Epithelial cell of proximal tubule (primary cell): Measurements from ENCODE around the gene HTR1E. TPM values are rescaled to one million over a fixed set of nuclear protein-coding genes. Genes with fewer than 3 reads are reported as not detected.
A peak's percentile ranks its signal among the peaks of the same experiment; 100 is the strongest.

Experiments
- DNase-seq: peaks from one replicate; pipeline ENCODE4 v3.0.0-alpha.2; 2011; ENCODE audit warnings: low read depth
- H3K4me3 ChIP-seq: 2 replicates; pipeline ENCODE4 v1.5.1; 2011; ENCODE audit warnings: low read depth, mild to moderate bottlenecking, low read length
- total RNA-seq: library from RNA; depleted of rRNA; stranded (reverse); fragments of >200 nt; gene quantifications from 2 replicates; pipeline ENCODE4 v1.2.3, GENCODE V29; 2015
- TF ChIP-seq, protein P1 (sequence below): conservative IDR thresholded peaks from 2 replicates; pipeline ENCODE4 v1.5.1; 2012; ENCODE audit warnings: low read depth, mild to moderate bottlenecking, low read length

The HTR1E gene
- total RNA-seq, 1 donor from 2014 or later = not detected

DNA sequence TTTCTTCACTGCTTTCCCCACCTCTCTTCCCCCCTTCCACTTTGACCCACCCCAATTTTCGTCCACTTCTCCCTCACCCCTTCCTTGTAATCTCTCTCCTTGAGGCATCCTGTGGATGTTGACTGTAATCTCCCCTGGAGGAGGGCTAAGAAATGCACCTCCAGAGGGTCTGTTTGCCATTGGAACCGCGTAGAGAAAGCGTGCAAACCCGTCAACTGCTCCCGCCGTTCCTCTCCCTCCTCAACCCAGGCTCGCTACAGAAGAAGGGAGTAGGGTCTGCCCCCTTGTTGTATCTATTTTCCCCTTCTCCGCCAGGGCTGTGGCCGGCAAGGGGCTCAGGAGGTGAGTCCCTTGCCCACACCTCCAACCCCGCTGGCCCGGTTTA lies 502 bp upstream of the HTR1E start:
- TF ChIP-seq, protein P1, sequence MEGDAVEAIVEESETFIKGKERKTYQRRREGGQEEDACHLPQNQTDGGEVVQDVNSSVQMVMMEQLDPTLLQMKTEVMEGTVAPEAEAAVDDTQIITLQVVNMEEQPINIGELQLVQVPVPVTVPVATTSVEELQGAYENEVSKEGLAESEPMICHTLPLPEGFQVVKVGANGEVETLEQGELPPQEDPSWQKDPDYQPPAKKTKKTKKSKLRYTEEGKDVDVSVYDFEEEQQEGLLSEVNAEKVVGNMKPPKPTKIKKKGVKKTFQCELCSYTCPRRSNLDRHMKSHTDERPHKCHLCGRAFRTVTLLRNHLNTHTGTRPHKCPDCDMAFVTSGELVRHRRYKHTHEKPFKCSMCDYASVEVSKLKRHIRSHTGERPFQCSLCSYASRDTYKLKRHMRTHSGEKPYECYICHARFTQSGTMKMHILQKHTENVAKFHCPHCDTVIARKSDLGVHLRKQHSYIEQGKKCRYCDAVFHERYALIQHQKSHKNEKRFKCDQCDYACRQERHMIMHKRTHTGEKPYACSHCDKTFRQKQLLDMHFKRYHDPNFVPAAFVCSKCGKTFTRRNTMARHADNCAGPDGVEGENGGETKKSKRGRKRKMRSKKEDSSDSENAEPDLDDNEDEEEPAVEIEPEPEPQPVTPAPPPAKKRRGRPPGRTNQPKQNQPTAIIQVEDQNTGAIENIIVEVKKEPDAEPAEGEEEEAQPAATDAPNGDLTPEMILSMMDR = no peak
- no peak for DNase-seq
- H3K4me3 ChIP-seq = peak overlapping the region; percentile 40

DNA sequence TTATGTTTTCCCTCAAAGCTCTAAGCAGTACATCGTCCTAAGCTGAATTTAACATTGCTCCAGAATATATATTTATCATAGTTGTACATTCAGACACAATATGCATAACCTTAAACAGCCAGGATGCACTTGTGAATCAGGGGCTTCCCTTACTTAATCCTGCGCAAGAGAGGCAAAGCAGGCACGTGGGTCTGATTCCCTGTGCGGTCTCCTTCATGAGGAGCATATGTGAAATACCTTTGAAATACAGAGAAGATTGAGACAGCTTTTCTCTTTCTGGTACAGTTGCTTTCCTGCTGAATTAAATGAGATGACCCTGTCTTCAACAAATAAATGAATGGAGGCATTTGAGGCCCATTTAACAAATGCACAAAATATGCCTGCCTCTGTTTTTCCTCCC lies 1.5 kb downstream of the HTR1E start:
- no peak for DNase-seq
- TF ChIP-seq, protein P1 = no peak
- no peak overlapping the region for H3K4me3 ChIP-seq

DNA sequence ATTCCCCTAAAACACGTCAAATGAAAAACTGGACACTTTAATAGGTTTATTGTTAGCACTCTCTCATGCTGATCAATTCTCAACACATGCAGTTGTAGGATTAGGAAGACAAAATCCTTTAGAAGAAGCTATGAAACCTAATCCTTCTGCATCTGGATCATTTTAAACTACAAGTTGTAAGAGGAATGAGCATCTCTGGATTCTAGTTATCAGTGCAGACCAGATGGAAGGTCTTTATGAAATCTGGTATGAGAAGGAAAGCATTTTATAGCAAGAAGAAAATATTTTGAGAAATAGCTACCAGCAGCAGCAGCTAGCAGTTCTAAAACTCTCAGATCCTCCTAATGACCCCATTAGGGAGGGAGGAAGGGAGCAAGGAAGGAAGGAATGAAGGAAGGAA lies 4.1 kb downstream of the HTR1E start:
- TF ChIP-seq, protein P1 = no peak
- no peak overlapping the region for H3K4me3 ChIP-seq
- no peak for DNase-seq

DNA sequence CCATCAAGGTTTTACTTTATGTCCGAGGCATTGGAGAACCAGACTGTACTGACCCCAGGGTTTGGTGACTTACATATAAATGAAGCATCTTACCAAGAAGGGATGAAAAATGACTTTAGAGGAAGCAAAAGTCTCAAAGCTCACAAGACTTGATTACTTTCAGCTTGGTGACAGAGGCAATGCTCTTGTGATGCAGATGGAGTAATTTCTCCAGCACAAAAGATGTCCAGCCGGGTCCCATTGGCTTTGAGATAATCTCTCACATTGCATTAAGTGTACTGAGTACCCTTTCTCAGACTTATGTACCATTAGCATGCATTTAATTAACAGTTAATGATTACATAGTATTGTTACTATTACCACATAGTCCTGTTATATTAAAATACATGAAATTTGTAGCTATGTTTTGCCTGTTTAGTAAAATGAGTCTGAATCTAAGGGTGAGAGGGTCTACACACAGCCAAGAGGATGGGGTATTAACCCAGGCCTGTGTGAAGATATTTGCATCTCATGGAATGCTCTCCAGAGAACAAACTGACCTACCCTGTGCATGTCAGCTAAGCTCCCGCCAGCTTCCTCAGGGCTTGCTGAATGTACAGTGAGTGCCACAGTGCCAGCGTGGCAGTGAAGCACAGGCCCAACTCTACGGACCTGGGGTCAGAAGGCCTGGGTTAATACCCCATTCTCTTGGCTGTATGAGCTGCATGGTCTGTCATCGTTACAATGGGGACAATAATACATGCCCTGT lies 5.6 kb downstream of the HTR1E start:
- TF ChIP-seq, protein P1 = no peak
- H3K4me3 ChIP-seq = no peak overlapping the region
- DNase-seq = no peak

DNA sequence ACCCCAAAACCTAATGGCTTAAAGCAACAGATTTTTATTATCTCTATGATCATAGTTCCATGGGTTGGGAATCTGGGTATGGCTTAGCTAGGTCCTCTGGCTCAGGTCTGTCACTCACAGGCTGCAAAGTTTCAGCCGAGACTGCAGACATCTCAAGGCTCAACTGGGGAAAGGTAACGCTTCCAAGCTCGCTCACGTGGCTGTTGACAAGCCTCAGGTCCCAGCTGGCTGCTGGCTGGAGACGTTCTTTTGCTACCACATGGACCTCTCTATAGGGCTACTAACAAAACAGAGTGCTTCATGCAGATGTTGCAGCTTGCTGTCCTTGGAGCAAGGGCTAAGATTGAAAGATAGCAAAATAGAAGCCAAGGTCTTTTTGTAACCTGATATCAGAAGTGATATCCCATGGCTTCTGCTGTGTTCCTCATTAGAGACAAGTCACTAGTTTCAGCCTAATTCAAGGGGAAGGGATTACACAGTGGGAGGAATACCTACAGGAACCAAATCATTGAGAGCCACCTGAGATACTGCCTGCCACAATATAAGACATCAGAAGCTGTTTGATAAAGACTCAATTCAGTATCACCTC lies 6.6 kb downstream of the HTR1E start:
- no peak overlapping the region for H3K4me3 ChIP-seq
- DNase-seq = no peak
- TF ChIP-seq, protein P1 = no peak

DNA sequence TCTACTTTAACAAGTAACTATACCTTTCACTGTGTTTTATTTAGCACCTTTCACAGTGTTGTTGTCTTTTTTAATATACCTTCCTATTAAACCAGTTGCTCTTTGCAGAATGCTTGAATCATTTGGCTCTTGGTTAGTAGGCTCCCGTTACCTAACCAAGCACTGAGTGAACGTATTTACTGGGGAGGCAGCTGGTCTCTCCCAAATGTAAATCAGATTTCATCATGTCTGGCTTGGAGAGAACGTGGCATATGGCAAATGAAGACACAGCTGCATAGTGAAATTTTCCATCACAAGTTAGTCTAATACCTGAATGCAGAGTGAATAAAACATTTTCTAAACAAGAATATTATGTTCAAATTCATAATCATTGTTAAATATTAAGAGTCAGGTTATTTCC lies 12.4 kb downstream of the HTR1E start:
- no peak for DNase-seq
- TF ChIP-seq, protein P1 = no peak
- no peak overlapping the region for H3K4me3 ChIP-seq

DNA sequence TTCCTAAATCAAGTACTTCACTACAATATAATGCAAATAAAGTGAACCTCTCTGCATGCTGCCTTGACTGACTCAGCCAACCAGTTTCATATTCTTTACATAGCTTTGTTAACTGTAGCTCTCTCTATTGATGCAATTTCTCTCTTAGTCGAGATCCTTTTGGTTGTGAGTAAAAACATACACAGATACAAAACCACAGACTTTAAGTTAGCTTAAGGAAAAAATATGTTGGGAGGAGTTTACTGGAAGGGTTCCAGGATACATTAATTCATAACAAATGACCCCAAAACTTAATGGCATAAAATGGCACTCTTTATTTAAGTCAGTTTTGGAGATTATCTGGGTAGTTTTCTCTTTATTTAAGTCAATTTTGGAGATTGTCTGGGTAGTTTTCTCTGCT lies 15.7 kb downstream of the HTR1E start:
- H3K4me3 ChIP-seq = no peak overlapping the region
- TF ChIP-seq, protein P1 = no peak
- DNase-seq = no peak
